Pulmonary artery endothelial cell (primary cell): ENCODE results near the gene CAMTA1. TPM values are rescaled to one million over a fixed set of nuclear protein-coding genes. Genes with fewer than 3 reads are reported as not detected.

Source experiments
- DNase-seq: peaks from one replicate; pipeline ENCODE4 v3.0.0-alpha.2; 2011; ENCODE audit warnings: low read depth, low spot score
- total RNA-seq: library from RNA; depleted of rRNA; stranded (reverse); fragments of >200 nt; gene quantifications from 2 replicates; pipeline ENCODE4 v1.2.3, GENCODE V29; 2014

Gene CAMTA1
- total RNA-seq, 1 donor from 2014 or later, result 54.0 TPM

DNA sequence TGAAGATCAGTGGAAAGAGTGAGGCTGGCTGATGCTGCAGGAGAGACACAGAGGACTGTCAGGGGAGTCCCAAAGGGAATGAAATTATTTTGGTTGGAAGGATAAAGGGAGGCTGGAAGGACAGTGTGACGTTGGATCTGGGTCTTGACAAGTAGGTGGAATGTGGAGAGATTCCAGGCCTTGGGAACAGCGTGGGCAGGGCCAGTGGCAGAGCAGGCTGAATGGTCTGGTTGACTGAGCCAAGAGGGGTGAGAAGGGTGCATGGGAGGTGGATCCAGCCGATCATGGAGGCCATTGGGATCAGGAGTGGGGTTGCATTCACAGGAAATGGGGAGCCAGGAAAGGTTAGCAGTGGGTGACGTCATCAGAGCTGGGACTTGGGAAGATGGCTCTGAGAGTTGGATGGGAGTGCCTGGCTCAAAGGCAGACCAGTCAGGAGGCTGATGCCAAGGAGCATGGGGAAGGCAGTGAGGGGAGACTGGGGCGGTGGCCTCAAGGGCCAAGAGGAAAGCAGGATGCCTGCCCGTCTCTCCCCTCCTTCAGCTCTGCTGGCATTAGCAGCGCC, 839.6 kb downstream of the CAMTA1 start:
- no peak for DNase-seq

GRCh38 chr1:7625401-7625800, 840.1 kb downstream of the CAMTA1 start:
- no peak for DNase-seq

DNA sequence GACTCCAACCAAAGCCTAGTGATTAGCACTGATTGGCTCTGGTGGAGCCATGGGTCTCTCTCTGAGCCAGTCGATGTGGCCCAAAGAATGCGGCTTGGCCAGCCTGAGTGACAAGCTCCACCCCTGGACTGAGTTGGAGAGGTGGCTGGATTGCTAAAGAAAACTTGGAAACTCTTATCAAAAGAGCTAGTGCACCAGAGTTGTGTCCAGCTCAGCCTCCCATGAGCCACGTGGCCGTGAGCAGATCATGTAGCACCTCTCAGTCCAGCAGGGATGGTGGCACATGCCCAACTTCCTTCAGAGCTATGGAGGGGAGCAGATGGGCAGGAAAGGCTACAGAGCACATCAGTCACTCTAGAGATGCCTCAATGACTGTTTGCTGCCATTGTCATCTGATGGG, 843.0 kb downstream of the CAMTA1 start:
- DNase-seq, result no peak

- no peak for DNase-seq
Observed at GRCh38 chr1:7629011-7629410, 843.8 kb downstream of the CAMTA1 start.

DNA sequence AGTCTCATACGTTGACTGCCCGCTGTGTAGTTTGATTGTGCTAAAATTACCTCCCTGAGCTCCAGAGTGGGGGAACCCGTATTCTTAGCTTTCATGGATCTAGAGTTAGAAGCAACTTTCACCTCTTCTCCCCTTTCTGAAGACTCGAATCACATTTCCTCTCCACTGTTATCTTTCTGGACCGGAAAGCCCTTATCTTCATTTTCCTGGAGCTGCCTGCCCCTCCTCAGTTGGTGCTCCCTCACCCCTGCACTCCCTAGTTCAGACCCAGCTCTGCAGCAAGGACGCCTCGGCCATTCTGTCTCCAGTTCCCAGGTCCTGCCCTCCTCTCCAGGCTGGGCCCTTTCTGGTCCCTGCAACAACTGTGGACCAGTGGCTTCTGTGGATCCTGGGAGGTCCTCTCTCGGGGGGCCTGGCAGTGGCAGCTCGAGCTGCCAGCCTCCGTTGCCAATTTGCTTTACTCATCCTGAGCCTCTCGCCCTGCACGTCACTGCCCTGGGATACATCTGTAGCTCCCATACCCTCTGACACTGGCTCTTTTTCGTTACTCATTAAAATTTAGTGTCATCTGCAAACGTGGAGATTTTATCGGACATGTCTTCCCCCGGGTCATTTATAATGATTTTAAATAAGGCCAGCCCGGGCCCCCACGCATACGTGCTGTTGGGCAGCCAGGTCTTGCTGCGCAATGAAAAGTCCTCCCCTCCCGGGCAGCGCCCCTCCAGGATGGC, 844.4 kb downstream of the CAMTA1 start:
- no peak for DNase-seq

DNA sequence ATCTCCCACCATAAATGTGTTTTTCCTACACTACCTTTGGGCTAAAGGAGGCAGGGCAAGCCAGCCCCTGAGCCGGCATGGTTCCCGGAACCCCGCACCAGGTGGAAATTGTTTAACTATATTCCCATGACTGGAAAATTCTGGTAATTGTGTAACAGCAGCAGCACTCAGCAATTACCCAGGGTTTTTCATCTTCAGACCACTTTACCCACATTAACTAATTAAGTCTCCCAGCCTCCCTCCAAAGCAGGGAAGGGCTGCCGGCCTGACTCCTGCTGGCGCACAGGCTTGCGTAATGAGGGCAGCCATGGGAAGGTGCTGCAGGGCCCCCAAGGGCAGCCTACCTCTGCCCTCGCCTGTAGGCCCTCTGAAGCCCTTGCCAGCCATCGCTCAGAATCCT, 845.1 kb downstream of the CAMTA1 start:
- no peak for DNase-seq

- DNase-seq, result no peak
Observed at GRCh38 chr1:7632176-7632575, 846.9 kb downstream of the CAMTA1 start.

DNA sequence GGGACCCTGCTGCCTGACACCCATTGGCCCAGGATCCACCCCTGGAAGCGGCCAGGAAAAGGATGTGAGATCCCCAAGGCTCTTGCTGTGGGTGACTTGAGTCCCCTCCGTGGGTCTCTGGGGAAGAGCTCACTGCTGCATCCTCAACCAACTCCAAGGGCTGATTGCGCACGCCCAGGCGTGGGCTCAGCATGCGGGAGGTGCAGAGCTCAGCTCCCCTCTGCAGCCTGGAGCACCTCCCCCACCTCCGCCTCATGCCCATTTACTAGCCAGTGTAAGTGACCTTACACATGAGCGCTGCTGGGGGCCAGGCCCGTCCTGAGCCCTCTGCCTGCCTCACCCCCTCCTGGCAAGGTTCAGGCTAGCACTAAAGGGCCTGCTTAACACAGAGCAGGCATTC, 847.4 kb downstream of the CAMTA1 start:
- DNase-seq, result no peak

DNA sequence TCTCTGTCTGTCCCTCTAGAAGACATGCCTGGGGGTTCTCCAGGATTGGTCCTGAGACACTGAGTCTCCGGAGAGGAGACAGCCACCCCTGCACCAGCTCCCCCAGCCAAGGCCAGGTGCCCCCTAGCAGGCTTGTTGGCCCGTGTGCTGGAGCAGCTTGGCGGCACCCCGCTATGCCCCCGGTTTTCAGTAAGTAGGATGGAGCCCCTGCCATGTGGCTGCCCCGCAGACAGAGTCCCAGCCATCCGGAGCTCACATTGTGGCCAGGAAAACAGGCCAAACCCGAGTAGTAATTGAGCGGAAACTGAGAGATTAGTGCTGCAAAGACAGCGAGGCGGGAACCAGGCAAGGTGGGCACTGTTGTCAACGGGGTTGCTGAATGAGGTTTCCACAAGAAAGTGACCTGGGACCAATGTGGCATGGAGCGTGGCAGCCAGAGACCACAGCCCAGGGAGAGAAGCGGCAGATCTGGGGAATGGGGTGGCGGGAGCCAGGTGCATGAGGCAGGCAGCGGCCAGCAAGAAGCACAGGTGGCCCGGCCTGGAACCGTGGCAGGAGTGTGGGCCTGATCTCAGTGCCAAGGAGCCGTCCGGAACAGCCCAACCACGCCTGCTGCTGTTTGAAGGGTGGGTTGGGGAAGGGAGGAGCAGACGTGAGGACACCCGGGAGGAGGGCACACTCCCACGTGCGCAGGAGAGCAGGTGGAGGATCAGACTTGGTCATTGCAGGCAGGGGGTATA, 848.4 kb downstream of the CAMTA1 start:
- DNase-seq, result no peak

- DNase-seq, result no peak
Observed at GRCh38 chr1:7634546-7635240, 849.4 kb downstream of the CAMTA1 start.

DNA sequence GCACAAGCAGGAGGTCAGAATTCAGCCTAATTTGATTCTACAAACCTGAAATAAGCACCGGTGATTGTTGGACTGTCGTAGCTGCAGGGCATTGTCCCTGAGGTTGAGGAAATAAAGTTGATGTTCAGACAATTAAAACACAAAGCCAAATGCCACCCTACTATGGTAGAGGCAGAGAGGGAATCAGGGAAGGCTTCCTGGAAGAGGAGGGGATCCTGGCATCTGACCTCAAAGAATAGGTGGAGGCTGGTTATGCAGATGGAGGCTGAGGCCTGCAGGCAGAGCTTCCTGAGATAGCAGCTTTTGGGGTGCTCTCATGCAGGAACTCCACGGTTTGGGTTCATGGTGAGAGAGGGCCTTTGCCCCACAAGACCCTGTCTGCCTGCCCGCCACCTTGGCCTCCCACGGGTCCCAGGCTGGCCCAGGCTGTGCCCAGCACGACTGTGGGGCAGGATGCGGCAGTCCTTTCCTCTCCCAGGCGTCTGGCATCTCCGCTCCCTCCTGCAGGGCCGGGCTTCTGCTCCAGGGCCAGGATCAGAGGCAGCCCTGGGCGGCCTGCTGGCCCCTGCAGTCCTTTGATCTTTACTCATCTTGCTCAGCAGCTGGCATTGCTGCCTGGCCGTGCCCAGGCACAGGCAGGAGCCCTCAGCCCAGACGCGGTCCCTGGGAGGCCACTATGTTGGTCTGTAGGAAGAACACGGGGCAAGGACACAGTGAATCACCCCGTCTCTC, 851.7 kb downstream of the CAMTA1 start:
- no peak for DNase-seq

DNA sequence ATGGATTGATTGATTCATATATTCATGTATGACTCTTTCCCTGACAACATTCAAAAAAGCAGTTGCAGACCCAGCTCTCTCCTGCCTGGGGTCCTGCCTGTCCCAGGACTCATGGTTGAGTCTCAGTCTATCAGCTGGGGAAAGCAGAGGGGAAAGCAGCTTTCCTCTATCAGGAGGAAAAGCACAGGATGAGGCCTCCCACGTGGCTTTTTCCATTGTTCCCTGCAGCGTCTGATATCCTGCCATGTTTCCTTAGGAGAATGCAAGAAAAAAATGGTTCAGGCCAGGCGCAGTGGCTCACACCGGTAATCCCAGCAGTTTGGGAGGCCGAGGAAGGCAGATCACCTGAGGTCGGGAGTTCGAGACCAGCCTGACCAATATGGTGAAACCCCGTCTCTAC, 852.8 kb downstream of the CAMTA1 start:
- peak; percentile 75 for DNase-seq

DNA sequence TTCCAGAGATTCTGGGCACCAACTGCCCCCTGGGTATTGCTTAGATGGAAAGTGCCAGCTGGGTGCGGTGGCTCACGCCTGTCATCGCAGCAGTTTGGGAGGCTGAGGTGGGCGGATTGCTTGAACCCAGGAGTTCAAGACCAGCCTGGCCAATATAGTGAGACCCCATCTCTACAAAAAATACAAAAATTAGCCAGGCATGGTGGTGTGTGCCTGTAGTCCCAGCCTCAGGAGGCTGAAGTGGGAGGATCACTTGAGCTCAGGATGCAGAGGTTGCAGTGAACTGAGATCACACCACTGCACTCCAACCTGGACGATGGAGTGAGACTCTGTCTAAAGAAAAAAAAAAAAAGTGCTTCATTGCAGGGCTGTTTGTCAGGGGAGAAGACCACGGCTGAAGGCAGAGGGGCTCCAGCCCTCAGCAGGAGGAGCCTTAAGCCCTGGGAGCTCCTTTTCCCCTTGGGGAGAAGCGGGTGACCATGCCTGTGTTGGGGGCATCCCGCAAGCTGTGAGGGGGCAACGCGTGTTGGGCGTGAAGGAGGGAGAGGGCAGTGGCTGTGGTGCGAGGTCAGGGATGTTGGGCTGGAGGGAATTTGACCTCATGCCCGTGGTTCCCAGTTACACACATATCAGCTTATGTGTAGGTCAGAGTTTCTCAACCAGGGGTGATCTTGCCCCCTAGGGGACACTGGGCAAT, 854.3 kb downstream of the CAMTA1 start:
- no peak for DNase-seq

GRCh38 chr1:7640350-7640749, 855.1 kb downstream of the CAMTA1 start:
- no peak for DNase-seq

- DNase-seq, result no peak
Observed at GRCh38 chr1:7640920-7641585, 855.8 kb downstream of the CAMTA1 start.

- DNase-seq, result no peak
Observed at GRCh38 chr1:7641587-7642417, 856.5 kb downstream of the CAMTA1 start.

GRCh38 chr1:7642418-7642704, 857.1 kb downstream of the CAMTA1 start:
- no peak for DNase-seq

GRCh38 chr1:7642781-7643529, 857.7 kb downstream of the CAMTA1 start:
- DNase-seq, result no peak

- DNase-seq, result no peak
Observed at GRCh38 chr1:7643530-7643929, 858.3 kb downstream of the CAMTA1 start.
